GM19468 (cell line): ENCODE data around the gene ZNF416.

ENCODE experiments used
- ATAC-seq: cut with Tn5 transposase; IDR thresholded peaks from one replicate; pipeline ENCODE4 v1.9.1; 2021; ENCODE audit warnings: mild to moderate bottlenecking, moderate library complexity, moderate number of reproducible peaks; ENCODE audit not compliant: unreplicated experiment; ENCODE audit errors: extremely low read depth

The ZNF416 gene

DNA sequence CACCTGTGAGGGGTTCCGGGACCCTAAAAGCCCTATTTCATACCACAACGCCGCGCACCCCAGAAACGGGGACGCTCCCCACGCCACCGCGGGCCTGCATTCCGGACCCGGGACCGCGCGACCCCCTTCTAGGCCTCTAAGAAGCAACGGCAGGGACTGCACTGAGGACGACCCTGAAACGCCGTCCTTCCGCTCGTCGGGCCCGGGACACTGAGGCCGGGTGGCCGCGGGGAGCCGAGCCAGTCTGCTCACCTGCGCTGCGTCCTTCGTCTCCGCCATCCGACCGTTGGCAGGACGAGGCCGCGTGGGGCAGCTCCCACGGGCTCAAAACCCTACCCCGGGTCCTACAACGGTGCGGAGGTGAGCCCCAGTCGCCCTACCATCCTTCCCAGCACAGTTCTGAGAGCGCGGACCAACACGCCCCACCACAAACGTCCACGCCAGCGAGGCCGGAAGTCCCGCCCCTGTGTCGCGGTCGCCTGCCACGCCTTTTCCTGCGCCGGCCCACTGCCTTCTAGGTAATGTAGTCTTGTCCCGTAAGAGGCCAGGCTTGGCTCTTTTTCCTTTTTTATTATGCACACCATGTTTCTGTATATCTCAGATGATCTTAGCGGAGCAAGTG lies 19.2 kb downstream of the ZNF416 start, which contains the start of gene ZNF550:
Gene ZNF550, minus strand, starts transcription at position 460 of the 622 bp plus-strand sequence. Its CDS starts 181 bp downstream, at position 279.
- ATAC-seq = peak; percentile 79

DNA sequence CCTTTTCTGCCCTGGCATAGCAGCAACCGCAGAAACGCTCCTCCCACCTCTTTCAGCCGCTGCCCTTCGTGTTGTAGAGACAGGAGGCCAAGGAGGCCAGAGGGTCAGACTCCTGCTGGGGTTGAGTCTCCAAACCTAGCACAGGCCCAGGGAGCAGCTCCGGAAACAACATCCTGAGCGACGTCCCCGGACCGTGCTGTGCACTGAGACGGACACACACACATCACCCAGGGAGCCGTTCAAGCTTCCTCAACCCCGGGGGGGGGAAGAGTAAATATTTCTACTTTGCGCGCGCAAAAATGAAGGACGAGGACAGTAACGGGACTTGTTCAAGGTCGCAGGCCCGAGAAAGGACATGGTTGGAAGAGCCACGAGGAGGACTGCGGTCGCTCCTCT lies 19.7 kb downstream of the ZNF416 start:
- ATAC-seq = no peak

DNA sequence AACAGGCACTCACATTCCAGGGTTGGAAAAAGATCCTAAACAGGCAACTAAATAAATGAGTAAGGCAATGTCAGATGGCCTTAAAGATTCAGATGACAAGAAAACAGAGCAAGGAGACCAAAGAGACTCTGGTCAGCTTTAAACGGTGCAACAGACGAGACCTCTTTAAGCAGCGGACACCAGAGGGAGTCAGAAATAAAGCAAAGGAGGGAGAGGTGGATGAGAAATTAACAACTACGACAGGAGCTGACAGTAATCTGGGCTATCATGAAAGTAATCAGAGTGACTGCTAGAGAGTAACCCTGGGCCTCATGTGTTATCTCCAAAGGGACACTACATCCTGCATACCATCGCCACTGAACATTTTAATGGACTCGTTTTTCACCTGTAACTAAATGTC lies 20.2 kb downstream of the ZNF416 start:
- no peak for ATAC-seq

DNA sequence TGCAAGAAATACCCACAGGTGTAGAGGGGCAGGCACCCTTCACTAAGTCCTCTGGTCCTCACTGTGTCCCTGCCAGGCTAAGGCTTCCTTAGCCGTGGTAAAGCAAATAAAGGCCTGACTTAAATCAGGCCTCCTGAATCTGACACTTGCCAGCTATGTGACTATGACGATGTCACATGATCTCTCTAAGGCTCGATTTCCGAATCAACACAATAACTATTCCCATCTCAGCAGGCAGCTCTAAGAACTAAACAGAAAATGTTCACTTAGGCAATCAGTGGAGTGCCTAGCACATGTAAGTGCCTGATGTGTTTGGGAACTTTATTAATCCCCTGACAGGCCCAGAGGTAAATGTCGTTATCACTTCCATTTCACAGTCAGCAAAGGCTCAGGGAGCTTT lies 21.1 kb downstream of the ZNF416 start:
- no peak for ATAC-seq

DNA sequence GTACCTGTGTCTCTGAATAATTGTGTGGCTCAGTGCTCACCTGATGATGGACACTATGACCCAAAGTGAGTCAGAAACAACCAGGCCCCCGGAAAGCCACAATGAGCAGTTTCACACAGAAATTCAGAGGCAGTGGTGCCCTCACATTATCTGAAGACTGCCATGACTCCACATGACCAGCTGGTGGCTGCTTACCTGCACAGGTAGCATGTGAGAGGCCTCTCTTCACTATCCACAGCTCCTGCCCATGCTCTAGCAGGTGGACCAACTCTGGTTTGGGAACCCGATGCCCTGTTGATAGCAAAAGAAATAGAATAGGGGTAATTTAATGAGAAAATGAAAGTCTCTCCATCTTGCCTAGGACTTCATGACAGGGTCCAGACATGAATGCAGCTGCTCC lies 26.3 kb downstream of the ZNF416 start:
- no peak for ATAC-seq

DNA sequence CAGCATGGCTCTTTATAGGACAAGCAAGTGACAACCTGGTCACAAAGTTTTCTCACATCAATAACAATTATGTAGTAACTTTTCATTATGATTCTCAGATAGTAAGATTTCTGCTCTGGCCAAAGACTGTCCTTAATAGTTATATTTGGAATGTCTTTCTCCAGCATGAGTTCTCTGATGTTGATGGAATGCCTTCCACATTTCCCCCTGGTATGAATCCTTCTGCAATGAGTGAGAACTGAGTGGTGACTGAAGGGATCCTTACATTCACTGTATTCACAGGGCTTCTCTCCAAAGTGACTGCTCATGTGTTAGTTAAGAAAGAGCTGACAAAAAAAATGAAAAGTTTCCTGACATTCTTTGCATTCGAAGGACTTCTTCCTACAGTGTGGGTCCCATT lies 32.2 kb downstream of the ZNF416 start:
- no peak for ATAC-seq

DNA sequence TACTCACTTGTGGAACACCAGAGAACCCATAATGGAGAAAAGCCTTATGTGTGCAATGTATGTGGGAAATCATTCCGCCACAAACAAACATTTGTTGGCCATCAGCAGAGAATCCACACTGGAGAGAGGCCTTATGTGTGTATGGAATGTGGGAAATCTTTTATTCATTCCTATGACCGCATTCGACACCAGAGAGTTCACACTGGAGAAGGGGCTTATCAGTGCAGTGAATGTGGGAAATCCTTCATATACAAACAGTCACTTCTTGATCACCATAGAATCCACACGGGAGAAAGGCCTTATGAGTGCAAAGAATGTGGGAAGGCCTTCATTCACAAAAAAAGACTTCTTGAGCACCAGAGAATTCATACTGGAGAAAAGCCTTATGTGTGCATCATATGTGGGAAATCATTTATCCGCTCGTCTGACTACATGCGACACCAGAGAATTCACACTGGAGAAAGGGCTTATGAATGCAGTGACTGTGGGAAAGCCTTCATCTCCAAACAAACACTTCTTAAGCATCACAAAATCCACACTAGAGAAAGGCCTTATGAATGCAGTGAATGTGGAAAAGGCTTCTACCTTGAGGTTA lies 40.7 kb downstream of the ZNF416 start:
- ATAC-seq = no peak

DNA sequence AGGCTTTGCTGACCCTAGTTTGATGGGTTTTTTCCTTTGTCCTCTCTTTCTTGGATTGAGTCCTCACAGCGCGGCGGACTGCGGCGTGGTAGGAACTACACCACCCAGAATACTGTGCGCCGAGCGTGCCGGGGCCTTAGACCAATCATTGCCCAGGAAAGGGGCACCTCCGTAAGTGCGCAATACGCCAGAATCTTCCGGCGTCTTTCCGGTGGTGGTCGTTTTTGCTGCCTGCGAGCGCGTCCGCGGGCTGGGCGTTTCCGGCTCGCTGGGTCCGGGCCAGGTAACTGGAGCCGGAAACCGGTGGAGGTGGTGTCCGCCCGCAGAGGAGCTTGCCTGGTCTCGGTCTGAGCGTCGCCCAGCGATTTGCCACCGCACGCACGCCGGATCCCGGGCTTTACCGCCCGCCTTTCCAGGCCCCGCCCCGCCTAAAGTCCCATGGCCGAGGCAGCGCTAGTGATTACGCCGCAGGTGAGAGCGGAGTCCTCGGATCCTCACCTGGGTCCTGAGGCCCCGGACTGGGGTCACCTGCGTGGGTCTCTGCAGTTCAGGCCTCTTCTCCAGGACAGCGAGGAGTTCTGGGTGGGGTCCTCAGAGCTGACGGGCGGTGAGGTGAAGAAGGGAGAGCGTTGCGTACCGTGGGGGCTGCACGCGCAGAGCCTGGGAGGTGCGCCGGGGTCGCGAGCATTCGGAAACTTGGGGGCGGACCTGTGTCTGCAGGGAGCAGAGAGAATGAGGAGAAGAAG lies 51.4 kb downstream of the ZNF416 start, which contains the start of gene ZNF549:
Gene ZNF549, plus strand, starts transcription at position 221 of the 746 bp plus-strand sequence. Its CDS starts 218 bp downstream, at position 439.
- ATAC-seq = peak; percentile 81
